Right hindlimb (tissue), 1 donor: ENCODE data around the gene PROSER1.
"Not testable (repeated sequence)": the region's sequence is repeated elsewhere in the genome, so short reads cannot be mapped to it uniquely, and the experiment has no call there.

ENCODE experiments used
- DNase-seq: peaks from one replicate; pipeline ENCODE4 v3.0.0-alpha.2; 2018

Gene PROSER1

DNA sequence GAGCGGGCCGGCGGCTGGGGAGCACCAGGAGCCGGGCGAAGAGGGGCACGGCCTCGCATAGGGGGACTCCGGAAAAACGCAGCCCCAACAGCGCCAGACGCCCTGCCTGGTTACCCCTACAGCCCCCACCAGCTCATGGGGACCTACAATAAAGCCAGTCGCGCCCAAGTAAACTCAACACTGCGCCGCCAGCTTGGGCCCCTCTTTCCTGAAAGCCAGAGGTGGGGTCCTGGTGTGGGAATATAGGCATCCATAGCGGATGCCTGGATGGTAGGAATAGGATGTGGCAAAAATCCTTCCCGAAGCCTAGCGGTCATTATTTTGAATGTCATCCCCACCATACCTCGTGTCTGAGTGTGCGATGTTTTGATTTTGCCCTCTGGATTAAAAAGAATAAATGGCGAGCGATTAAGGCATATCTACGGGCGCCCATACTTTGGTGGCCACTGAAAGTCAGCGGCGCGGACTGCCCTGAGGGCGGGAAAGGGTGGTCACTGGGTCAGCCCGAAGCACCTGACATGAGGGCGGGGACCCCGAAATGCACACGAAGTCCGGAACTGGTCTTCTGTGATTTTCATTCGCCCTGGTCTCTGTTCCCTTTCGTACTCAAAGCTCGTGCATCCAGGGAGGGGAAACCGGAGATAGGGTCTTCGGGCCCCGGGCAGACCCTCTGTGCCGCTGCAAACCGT is at the start of gene PROSER1, which contains the start of gene NHLRC3:
TSS of gene PROSER1 (minus strand) at position 210 of the 689 bp plus-strand sequence. CDS start 847 bp downstream, outside the sequence.
TSS of gene NHLRC3 (plus strand) at position 577 of the 689 bp plus-strand sequence. CDS start 184 bp downstream, outside the sequence.
- DNase-seq: peak; percentile 97

DNA sequence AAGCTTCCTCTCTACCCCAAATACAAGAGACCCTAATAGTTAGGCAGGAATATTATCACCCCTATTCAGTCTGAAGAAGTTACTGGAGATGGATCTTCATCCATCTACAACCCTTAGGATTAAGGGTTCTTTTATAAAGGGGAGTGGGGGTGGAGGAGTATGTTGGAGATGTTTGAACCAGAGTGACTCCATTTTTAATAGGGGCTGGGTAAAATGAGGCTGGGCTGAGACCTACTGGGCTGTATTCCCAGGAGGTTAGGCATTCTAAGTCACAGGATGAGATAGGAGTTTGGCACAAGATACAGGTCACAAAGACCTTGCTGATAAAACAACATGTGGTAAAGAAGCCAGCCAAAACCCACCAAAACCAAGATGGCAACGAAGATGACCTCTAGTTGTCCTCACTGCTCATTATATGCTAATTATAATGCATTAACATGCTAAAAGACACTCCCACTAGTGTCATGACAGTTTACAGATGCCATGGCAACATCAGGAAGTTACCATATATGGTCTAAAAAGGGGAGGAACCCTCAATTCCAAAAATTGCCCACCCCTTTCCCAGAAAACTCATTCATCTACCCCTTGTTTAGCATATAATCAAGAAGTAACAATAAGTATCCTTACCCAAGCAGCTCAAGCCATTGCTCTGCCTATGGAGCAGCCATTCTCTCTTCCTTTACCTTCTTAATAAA is 48.5 kb upstream of the PROSER1 start:
- not testable (repeated sequence) for DNase-seq

DNA sequence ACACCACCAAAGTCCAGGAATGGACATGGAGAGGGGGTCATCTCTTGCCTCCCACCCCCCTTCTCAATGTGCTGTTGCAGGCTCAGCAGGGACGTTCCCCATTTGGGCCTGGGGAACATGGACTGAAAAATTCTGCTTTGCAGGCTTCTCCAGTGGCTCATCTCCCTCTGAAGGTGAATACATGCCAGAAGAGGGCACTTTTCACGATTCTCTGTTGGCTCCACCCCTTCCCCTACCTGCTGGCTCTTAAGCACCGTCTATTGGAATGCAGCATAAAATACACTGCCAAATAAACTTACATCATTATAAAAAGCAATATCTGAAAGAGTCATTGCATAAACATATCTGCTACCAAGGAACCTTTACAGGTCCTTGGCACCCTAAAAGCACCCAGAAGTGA is 36.1 kb upstream of the PROSER1 start:
- no peak for DNase-seq

DNA sequence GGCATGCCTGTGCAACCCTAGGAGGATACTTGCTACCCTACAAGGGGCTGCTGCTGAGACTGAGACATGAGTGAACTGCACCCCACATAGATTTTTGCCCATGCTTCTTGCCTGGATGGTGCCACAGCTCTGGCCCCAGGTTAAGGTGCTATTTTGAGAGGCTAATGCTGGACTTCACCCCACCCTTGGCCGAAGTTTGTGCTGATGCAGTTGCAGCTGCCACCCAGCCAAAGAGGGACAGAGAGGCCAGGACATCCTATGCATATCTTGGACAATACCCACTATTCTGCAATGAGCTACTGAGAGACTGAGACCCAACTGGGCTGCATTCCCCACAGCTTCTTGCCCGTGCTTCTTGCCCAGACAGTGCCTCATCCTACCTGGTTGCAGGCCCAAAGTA is 35.0 kb upstream of the PROSER1 start:
- no peak for DNase-seq

DNA sequence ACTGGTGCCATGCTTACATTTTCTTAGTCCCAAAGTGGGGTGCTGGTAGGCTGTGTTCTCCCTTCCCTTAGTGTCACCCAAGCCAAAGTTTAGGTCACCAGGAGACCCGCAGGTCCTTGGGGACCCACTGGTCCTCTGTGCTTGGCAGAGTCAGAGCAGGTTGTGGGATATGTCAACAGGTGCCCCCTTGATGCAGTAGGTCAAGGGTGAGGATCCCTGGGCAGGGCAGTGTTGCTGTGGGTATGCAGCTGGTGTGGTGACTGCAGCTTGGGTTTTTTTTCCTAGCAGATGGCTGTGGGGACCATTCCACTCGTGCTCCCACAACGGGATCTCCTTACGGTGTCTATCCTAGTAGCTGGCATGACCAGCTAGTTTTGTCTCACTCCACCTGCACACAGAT is 24.1 kb upstream of the PROSER1 start:
- DNase-seq: no peak

DNA sequence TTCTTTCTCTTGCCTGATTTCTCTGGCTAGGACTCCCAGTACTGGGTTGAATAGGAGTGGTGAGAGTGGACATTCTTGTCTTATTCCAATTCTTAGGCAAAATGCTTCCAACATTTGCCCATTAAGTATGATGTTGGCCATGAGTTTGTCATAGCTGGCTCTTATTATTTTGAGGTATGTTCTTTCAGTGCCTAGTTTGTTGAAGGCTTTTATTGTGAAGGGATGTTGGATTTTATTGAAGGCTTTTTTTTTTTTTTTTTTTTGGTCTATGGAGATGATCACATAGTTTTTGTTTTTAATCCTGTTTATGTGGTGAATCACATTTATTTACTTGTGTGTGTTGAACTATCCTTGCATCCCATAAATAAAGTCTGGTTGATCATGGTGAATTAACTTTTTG is 20.2 kb upstream of the PROSER1 start:
- no peak for DNase-seq

DNA sequence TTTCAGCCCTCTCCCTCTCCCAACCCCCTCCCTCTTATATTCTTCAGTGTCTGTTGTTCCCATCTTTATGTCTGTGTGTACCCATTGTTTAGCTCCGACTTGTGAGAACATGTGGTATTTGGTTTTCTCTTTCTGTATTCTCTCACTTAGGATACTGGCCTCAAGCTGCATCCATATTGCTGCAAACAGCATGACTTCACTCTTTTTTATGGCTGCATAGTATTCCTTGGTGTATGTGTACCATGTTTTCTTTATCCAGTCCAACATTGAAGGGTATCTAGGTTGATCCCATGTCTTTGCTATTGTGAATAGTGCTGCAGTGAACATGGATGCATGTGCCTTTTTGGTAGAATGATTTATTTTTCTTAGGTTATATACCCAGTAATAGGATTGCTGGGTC is 18.1 kb upstream of the PROSER1 start:
- no peak for DNase-seq

DNA sequence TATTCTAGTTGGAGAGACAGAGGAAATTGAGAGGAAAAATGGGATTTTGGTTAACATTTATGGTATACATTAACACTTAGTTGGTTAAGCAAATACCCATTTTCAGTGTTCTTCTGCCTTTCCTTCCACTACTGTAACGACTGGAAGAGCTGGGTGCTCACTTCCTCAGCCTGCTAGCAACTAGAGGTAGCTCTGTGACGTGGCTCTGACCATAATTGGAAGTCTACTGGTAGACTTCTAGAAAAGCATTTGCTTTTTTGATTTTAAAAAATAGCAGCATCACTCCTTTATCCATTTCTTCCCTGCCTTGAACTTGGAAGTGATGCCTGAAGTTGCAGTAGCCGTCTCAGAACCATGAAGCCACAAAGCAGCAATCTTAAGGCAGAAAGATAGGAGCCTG is 16.2 kb upstream of the PROSER1 start:
- DNase-seq: no peak

DNA sequence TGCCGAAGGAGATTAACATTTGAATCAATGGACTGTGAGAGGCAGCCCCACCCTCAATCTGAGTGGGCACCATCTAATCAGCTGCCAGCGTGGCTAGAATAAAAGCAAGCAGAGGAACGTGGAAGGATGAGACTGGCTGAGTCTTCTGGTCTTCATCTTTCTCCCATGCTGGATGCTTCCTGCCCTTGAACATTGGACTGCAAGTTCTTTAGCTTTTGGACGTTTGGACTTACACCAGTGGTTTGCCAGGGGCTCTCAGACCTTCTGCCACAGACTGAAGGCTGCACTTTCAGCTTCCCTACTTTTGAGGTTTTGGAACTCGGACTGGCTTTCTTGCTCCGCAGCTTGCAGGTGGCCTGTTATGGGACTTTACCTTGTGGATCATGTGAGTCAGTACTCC is 15.1 kb upstream of the PROSER1 start:
- no peak for DNase-seq

DNA sequence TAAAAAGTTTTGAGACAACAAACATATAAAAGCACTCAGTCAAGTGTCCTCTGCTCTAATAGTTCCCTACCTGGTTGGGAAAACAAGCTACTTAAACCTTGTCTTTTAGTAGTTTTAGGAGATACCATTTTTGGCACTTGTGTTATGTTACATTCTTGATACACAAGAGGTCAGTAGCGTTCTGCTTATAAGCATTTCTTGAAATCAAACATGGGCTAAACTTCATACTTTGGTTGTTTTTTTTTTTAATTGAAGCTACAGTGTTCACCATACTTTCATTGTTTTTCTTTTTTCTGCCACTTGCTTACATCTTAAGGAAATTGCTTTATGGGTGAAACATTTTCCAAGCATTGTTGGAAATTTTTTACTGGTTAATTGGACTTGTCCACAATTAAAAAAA is 13.3 kb upstream of the PROSER1 start:
- DNase-seq: no peak

DNA sequence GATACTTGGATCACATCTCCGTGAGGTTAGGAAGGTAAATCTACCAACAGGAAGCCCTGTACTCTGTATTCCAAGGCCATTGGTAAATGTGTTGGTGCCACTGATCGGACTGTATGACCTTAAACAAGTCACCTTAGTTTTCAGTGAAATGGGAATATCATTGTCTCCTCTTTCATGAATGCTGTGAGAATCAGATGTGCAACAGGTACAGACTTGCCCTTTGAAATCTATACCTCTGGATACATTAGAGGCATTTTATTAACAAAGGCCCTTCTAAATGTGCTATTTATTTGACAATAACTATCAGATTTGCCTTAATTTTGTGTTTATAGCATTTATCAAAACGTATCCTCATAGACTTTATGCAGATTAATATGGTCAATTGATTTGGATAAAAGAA is 11.4 kb upstream of the PROSER1 start:
- DNase-seq: no peak

DNA sequence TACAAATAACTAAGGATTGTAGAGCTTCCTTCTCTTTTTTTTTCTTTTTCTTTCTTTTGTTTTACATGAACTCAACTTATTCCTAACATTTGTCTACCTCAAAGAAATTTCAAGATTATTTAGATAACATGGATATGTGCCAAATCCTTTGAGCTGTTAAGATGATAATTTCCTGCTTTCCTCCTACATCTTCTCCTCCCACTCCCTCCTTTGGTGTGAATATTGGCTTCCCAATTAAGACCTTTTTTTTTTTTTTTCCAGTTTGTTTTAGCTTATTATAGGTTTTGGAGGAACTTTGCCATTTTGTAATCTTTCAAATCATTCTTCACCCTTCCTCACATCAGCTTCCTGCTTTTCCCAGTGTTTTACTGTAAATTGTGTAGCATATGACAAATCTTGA is 10.9 kb upstream of the PROSER1 start:
- no peak for DNase-seq

DNA sequence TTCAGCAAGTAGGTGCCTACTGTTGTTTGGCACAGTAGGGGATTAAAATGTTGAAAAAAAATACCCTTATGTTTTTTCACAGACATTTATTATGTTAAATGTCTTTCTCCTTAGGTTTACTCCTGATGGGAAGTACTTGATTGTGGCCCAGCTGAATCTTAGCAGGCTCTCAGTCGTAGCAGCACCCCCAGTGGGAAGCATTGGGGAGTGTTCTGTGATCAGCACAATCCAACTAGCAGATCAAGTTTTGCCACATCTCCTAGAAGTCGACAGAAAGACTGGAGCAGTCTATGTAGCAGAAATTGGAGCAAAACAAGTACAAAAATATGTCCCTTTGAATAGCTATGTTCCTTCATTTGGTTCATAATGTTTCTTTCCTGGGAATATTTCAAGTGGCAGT is 9.7 kb upstream of the PROSER1 start:
- DNase-seq: no peak

DNA sequence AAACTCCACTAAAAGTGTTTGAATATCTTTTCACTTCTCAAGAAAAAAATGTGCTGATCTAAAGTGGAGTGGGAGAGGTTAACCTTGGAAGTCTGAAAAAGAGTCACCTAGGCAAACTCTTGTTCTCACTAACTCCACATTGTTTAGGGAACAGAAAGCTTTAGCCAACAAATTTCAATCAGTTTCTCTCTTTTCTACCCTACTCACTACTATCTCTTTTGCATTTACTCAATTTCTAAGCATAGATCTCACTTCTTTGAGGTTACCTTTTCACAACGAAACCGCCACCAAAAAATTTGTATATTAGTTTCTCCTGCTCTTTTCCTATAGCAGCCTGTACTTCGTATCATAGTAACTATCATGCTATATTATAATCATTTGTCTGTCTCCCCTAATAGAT is 6.6 kb upstream of the PROSER1 start:
- no peak for DNase-seq

DNA sequence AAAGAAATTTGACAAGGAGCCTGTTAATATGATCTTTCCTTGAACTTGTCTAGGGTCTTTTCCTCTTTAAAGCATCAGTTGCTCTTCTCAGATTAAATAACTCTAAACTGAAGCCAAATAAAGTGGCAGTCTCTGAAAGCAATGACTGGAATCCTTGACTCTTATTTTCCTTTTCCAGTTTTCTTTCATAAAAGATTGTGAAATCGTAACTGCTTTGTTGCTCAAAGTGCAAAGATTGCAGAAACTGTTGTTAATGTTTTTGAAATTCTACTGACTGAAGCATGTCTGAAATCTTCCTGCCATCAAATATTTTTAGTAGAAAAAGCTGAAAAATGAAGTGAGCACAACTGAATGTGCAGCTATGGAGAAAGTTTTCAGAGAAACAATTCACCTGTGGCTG is 2.3 kb upstream of the PROSER1 start:
- no peak for DNase-seq

DNA sequence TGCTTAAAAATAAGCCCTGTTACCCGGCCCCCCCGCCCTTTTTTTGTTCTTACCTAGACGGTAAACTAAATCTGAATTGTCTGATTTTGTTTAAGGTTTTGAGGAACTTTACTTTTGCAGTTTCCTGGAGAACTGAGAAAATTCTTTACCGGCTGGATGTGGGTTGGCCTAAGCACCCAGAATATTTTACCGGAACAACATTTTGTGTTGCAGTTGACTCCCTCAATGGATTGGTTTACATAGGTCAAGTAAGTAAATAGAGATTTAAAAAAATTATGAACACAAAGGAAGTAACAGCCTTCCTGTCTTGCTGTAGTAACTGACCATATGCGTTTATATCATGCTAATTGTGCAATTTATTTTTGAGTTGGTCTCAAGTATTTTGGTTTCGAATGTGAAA is 1.2 kb upstream of the PROSER1 start:
- DNase-seq: no peak

DNA sequence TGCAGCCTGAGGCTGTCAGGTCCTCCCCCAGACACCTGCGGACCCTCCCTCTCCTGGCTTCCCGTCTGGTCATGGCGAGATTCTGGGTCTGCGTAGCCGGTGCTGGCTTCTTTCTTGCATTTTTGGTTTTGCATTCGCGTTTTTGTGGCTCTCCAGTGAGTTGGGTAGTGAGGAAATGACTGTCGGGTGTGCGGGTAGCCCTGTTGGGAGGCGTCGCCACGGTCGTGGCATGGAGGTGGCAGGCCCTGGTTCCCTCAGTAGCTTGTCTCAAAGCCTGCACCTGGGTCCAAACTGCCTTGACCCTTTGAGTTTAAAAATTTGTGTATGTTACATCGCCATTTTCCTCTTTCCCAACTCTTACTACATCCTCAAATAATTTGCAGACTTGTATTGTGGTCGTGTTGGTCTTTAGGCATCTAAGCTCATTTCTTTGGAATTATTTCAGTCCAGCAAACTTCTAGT is 711 bp upstream of the PROSER1 start:
- no peak for DNase-seq

DNA sequence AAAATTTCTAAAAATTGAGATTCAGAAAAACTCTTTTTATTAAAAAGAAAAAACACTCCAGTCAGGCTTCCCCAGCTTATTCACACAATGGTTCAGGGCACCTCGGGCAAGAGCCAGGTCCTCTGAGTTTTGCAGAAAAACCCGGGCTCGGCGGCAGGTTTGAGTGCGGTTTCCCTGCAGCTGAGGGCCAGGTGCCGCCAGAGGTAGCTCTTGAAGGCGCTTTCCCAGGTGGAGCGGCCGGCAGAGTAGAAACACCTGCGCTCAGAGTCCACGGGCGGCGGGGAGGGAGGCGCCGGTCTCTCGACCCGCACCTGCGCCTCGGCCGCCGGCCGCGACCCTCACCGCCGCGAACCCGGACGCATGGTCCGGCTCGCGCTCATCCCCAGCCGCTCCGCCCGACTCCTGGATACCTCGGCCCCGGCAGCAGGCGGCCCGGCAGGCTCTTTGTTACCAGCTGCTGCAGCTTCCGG is 444 bp downstream of the PROSER1 start:
- DNase-seq: no peak

DNA sequence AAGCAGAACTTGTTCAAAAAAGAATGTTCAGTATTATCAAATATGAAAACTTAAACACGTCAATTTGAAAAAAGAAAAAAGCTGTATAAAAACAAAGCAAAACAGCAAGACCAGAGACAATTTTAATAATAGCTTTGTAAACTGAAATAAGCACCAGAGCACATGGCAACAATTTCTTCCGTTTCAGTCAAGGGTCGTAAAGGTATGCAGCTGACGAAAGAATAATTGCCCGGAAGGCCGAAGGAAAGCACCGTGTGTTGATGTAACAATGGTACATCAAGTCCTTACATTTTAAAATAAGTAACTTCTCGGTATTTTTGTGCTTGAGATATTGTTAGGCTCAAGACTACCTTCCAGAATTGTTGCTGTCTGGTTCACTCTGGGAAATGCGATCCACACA is 1.7 kb downstream of the PROSER1 start:
- DNase-seq: no peak

DNA sequence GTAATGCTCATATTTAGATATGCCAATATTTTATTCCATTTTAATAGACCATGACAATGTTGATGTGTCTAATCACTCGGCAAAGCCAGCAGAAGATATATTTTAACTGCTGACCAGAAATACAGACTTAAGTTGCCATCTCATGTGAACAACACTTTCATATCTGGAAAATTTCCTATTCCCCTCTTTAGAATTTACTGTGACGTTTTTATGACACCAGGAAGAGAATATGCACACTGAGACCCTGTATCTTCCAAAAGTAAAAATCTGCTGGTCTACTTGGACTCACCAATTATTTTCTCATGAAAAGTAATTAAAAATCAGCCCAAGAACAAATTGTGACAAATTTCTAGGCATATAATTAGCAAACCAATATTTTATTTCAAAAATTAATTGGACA is 2.1 kb downstream of the PROSER1 start:
- no peak for DNase-seq

DNA sequence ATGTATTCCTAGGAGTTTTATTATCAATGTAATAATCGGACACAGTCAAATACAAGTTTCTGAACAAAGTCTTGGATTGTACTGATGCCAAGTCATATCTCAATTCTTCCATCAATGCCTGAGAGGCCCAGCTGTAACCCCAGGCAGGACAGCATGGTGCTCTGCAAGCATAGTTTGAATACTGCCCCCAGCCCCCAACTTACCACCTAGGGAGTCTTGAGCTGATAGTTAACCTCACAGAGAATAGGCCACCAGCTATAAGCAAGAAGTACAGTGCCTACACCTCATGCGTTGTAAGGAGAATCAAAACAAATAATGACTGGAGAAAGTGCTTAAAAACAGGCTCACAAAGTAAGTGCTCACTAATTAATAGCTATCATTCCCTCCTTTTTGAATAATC is 2.7 kb downstream of the PROSER1 start:
- DNase-seq: no peak

DNA sequence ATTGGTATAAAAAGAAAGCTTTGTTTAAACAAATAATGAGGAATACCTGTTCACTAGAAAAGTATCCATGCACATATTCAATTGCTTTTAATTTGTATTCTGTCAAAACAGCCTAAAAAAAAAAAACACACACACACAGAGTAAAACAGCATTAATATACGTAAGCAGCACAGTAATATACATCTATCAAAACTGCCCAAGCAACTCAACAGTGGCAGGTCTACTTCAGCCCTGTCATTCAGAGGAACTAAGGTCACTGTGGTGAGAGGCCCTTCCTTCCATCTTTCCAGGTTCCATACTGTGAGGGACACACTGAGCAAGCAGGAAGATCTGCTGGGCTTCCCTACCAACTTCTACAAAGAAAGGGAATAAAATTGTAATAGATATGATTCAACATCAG is 3.8 kb downstream of the PROSER1 start:
- no peak for DNase-seq

DNA sequence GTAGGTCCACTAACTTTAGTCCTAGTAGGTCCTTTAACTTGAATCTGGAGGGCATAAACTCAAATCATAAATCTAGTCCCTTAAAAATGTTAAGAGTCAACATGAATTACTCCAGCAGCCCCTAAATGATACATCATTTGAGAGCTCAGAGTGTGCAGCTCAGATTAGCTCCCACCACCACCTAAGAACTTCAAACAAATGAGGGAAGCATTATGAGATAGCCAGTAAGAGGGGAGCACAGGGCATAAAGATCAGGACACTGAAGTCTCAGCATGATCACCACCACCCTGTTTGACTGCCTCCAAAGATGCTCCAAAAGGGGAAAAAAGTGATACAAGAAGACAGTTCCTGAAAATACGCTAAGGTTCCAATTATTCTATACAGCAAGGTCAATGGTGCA is 5.7 kb downstream of the PROSER1 start:
- DNase-seq: no peak

DNA sequence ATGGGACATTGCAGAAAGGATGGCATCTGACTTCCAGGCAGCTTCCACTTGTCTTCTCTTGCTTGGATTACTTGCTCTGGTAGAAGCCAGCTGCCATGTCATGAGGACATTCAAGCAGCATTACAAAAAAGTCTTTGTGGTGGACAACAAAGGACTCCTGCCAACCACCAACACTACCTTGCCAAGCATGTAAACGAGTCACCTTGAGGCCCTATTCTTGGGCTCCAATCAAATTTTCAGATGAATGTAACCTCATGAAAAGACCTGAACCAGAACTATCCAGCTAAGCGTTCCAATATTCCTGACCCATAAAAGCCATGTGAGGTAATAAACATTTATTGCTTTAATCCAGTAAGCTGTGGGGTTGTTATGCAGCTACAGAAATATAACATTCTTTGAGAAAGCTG is 12.5 kb downstream of the PROSER1 start:
- no peak for DNase-seq

DNA sequence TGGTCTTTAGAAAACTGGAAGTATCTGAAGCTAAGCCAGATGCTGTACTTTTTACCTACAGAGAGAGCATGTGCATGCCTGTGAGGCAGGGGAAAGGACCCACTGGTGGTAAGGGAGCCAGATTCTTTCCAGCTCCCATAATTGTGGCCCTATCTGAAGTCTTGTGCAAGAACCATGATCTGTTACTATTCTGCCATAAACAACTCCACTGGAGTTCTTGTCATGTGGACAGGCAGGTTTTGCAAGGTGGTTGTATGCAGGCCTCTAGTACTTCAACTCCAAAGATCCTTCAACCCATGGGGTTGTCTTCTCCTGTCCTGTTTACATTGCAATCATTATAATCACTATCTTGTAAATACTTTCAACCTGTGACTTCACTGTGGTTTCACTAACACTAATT is 14.1 kb downstream of the PROSER1 start:
- no peak for DNase-seq
